Choroid plexus epithelial cell (primary cell): ENCODE results near the gene GREM1.

Source experiments
- DNase-seq: peaks from one replicate; pipeline ENCODE4 v3.0.0-alpha.2; 2010; ENCODE audit warnings: low read depth
- H3K4me3 ChIP-seq: 2 replicates; pipeline ENCODE4 v1.5.1; 2011; ENCODE audit warnings: low read depth, mild to moderate bottlenecking, control low read depth, low read length, moderate library complexity
- TF ChIP-seq, protein P1 (sequence below): conservative IDR thresholded peaks from 2 replicates; pipeline ENCODE4 v1.5.1; 2011; ENCODE audit warnings: low read depth, mild to moderate bottlenecking, control low read depth, inconsistent platforms, low read length, moderate library complexity

The GREM1 gene

DNA sequence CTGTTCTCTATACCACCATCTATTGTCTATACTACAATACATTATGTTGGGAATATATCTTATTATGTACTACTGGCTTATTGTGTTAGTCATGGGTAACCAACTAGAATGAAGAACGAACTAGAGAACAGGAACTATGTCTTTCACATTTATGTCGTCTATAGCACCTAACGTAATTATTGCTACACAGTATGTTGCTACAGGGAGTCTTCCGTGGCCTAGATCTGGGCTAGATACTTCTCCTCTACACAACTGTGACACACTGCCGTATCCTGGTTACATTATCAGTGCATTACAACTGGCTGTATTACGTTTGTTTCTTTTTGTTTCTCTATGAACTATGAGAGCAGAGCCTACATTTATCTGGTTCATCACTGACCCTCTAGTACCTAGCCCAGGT, 42.3 kb upstream of the GREM1 start:
- TF ChIP-seq, protein P1, sequence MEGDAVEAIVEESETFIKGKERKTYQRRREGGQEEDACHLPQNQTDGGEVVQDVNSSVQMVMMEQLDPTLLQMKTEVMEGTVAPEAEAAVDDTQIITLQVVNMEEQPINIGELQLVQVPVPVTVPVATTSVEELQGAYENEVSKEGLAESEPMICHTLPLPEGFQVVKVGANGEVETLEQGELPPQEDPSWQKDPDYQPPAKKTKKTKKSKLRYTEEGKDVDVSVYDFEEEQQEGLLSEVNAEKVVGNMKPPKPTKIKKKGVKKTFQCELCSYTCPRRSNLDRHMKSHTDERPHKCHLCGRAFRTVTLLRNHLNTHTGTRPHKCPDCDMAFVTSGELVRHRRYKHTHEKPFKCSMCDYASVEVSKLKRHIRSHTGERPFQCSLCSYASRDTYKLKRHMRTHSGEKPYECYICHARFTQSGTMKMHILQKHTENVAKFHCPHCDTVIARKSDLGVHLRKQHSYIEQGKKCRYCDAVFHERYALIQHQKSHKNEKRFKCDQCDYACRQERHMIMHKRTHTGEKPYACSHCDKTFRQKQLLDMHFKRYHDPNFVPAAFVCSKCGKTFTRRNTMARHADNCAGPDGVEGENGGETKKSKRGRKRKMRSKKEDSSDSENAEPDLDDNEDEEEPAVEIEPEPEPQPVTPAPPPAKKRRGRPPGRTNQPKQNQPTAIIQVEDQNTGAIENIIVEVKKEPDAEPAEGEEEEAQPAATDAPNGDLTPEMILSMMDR = no peak
- no peak for DNase-seq
- H3K4me3 ChIP-seq = no peak overlapping the region

DNA sequence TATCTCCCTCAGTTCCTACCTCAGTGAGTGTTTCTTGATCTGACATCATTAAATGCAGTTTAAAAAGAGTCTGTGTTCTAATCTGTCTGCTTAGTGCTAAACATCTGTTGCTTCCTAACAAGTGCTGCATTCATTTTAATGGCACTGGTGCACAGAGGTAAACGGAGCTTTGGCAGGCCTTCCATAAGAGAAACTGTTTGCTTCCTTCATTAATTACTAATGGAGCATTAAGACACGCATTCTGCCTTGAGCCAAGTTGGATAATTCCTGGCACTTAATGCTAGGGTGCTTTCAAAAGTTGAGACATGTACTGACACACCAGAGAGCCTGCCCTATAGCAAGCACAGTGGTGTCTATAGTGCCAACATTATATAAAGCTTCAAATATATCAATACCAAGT, 41.6 kb upstream of the GREM1 start:
- no peak for DNase-seq
- TF ChIP-seq, protein P1 = no peak
- H3K4me3 ChIP-seq = no peak overlapping the region

DNA sequence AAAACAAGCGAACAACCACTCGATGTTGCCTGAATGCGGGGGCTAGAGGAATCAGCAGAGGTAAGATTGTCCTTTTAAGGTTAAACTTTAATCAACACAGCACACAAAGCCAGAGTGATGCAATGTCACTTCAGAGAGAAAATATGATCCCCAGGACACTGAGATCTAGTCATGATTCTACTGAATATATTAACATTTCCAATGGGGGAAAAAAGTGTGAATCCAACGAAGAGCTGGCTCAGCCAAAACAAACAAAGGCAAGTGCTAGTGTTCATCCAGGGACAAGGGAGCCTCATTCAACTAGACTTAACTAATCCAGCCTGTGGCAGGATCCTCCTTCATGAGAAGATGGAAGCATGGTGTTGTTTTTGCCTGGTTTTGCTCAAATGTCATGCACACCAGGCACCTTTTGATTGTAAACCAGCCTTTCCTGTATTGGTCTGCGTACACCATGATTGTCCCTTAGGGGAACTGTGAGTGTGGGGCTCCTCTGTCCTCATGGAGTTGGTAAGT, 40.5 kb upstream of the GREM1 start:
- H3K4me3 ChIP-seq = no peak overlapping the region
- DNase-seq = peak; percentile 35
- TF ChIP-seq, protein P1 = no peak

DNA sequence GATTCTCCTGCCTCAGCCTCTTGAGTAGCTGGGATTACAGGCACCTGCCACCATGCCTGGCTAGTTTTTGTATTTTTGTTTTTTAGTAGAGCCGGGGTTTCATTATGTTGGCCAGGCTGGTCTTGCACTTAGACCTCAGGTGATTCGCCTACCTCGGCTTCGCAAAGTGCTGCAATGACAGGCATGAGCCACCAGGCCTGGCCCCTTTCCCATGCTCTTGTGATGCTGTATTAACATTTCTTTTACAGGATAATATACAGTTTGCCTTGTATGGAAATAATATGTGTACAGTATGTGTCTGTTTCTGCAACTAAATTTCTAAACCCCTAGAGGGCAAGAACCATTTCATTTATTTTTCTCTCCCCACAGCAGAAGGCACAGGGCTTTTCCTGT, 38.5 kb upstream of the GREM1 start:
- no peak overlapping the region for H3K4me3 ChIP-seq
- DNase-seq = no peak
- TF ChIP-seq, protein P1 = no peak

DNA sequence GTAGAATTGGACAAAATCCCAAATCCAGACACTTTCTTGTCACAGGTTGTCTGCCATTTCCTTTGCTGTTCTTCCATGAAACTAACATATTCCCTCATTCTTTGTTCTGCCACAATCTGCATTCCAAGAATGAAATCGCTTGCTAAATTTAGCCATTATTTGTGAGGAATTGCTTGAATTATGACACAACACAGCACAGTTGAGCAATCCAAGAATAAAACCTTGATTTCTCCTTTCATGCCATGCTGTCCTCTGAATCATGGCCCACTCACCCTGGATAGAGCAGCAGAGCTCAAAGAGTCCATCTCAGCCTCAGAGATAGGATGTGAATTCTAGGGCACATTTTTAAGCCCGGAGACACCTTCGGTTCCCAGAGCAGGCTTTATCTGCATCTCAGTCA, 35.2 kb upstream of the GREM1 start:
- TF ChIP-seq, protein P1 = no peak
- peak; percentile 92 for DNase-seq
- no peak overlapping the region for H3K4me3 ChIP-seq

DNA sequence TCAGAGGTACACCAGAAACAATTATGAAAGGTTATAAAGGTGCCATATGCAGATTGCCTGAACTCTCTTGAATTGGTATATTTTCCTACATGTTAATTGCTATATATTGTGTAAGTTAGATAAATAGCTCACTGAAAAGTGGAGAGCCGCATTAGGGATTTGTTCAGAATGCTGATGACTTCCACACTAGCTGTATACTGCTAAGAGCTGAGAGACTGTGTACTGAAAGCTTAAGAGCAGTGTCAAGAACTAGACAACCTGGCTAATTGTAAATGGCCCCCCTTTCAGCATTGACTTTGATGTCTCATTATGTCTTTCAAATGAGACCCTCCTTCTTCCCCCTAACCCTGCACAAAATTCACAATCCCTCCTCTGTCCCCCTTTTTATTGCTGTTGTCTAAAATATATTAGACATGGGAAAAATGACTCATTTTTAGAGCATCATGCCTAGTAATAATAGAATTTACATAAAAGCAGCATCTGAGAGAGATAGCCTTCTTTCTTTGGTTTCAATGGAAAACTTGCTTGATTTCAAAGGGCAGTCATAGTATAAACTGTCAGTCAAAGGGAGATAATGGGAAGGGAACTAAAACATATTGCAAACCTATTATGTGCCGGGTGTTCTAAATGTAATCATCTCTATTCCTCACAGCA, 34.7 kb upstream of the GREM1 start:
- TF ChIP-seq, protein P1 = no peak
- H3K4me3 ChIP-seq = no peak overlapping the region
- DNase-seq = no peak

DNA sequence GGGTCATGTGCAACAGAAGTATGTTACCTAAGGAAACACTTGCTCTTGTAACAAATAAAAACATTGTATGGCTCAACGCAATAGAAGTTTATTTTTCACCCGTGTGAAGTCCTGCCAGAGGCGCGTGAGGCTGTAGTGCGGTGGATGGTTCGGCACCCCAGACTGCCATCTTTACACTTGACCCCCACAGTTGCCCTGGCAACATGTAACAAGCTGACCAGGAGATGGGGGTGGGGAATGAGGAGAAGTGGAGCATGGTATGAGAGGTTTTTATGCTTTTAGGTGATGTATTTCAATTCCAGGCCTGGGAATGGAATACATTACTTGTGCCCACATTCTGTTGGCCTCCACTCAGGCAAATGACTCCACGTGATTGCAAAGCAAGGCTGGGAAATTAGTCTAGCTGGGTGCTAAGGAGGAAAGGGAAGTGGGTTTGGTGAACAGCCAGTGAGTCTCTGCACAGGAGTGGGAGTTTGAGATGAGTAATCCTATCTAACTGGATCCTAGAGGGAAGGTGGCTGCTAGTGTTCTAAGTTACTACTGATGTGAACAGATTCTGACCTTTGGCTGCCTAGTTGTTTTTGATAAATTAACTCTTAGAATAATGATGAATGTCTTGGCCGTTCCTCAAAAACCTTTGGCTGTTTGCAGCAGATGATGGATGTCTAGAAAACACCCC, 33.8 kb upstream of the GREM1 start:
- H3K4me3 ChIP-seq = no peak overlapping the region
- DNase-seq = peak; percentile 91
- TF ChIP-seq, protein P1 = no peak
